ENCODE data around the gene MYO5B.
"Not testable (repeated sequence)": the region's sequence is repeated elsewhere in the genome, so short reads cannot be mapped to it uniquely, and the experiment has no call there.

Gene MYO5B

DNA sequence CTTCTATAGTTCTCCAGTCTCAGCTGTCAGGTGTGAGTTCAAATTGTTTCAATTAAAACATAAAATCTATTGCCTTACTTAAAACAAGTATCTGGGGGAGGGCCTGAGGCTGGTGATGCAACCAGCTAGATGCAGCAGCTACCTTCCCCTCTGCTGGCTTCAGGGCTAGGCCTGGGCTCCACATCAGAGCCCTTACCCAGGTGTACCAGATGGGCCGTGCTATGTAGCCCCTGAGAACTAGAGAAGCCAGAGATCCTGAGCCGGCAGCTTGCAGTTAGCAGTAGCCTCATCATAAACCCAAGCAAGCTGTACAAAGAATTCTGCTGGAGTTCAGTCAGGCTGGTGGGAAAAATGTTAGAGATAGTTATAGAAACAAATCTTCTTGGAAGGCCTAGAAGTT, 284.0 kb downstream of the MYO5B start:
- no peak for DNase-seq

DNA sequence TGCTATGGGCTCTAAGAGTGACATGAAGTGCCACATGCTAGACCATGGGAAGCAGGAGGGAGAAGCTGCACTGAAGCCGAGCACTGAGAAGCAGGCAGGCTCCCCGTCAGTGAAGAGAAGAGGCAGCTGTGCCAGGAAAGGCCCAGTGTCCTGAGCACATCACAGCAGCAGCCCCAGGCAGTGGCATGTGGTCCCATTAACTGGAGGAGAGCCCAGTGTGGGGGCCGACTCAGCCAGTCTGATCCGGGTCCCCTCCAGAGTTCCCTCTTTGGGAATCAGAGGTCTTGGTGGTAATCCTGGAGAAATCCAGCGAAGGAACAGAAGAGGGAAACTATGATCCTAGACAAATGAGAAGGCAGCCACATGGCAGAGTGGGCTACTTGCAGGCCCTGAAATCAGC, 284.9 kb downstream of the MYO5B start:
- DNase-seq: no peak

DNA sequence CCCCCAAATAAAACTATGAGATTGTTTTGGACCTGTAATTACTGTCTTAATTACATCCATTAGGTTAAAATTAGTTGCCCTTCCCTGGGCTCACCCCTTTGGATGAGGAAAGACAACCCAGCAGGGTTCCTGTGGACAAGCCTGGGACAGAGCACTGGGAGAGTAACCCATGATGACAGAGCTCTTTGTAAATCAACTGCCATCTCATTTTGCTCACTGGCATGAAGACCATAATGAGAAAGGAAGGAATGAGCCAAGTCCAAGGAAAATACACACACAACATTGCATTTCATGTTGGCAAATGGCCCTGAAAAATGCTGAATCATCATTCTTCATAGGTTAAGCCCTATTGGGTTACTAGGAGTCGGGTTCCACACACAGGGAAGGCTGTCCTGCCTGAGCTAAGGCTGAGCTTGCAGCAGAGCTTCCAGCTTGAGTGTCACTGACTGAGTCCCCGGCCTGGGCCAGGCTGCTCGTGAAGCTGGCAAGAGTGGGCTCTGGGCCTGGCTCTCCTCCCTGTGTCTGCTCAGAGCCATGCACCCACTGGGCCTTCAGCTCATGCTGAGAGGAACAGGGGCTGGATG, 287.5 kb downstream of the MYO5B start:
- DNase-seq: no peak

DNA sequence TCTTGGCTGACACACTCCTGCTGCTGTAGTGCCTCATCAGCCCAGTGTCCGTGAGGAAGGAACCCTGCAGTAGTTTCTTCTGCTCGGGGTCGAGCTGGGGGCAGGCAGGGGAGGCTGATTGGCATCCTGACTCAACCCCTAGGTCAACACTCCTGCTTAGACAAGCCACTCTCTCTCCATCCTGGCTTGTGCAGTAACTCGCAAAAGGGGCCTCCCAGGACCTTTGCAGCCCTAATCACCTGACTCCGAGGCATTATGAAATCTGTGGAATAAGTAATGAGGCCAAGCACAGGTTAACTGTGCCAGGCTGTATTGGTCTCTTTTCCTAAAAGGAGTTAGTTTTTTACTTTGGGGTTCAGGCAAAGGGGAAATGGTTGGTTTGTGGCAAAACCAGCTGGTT, 289.2 kb downstream of the MYO5B start:
- no peak for DNase-seq

DNA sequence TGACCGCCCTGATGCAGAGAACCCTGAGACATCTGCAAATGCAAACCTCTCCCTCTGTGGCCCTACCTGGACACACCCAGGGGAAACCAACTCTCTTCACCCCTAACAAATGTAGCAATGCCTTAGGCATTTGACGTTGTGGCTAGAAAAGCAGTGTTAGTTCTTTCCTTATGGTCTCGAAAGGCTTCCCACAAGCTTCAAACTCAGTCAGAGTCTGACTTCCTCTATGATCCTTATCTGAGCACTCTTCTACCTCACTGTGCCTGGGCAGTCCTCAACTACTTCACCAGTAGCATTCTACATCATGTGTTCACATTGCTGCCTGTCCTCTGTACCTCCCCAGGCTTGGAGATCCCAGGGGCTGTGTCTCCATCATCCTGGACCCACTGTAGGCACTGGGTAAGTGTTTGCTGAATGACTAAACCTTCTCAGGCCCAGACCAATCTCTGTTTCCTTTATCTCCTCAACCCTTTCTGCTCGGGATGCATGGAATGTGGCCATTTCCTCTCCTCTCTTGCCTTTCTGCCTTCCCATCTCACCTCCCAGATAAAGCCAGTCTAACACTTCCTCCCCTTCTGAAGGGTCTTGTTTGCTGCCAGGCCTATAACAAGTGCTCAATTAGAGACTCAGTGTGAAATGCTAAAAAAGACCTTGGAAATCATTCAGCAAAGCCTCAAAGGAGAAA, 289.9 kb downstream of the MYO5B start:
- DNase-seq: no peak

DNA sequence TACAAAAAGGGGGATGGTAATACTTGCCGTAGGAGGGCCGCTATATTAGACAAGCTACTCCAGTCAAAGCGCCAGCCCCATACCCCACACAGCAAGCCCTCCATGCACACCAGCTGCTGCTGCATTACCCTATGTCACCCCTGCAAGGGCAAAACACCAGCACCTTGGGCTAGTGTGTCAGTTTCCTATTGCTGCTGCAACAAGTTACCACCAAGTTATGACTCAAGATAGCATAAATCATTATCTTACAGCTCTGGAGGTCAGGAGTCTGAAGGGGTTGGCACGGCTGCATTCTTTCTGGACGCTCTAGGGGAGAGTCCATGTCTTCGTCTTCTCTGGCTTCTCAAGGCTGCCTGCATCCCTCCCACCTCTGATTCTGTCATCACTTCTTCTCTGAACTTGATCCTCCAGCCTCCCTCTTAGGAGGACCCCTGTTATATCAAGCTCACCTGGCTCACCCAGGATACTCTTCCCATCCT, 293.0 kb downstream of the MYO5B start:
- no peak for DNase-seq

DNA sequence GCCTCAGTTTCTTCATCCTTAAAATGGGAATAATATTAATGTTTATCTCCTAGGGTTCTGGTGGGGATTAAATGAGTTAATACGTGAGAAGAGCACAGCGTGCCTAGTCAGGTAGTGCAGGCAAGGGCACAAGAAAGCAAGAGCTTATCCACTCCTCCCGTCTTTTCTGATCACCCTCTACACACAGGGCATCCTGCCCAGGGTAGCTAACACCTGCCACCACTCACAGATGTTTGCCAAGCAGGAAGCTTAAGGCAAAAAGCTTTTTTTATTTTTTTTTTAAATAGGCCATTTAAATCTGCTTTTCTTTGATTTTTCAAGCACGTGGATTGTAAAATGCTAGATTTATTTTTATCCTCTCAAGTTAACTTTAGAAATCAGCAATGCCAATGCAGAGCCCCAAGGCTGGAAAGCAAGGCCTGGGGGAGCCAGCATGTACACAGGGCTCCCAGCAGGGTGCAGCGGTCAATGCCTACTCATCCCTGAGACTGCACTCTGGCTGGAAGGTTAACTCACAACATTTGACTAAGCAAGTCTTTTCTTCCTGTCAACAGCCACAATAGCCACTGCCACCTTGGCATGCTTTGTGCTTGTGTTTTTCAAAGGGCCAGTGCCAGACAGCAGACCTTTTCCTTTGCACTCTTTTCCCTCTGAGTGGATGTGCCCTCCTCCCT, 295.2 kb downstream of the MYO5B start:
- DNase-seq: no peak

DNA sequence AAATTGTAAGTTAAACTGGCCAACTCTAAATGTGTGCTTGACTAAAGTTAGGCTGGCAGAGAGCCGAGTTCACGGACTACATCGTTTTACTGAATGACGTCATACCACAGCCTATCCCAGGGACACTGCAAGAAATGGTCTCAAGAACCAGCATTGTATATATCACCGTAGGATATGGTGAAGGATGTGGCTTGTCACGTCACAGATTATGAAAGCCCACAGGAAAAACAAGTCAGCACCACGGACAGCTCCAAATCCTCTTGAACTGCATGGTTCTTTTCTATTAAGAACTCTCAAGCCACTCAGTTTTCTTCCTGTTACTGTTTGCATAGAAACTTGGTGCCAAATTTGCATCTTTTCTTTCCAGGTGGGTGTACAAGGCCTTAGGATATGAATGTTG, 296.5 kb downstream of the MYO5B start:
- DNase-seq: peak; percentile 71

DNA sequence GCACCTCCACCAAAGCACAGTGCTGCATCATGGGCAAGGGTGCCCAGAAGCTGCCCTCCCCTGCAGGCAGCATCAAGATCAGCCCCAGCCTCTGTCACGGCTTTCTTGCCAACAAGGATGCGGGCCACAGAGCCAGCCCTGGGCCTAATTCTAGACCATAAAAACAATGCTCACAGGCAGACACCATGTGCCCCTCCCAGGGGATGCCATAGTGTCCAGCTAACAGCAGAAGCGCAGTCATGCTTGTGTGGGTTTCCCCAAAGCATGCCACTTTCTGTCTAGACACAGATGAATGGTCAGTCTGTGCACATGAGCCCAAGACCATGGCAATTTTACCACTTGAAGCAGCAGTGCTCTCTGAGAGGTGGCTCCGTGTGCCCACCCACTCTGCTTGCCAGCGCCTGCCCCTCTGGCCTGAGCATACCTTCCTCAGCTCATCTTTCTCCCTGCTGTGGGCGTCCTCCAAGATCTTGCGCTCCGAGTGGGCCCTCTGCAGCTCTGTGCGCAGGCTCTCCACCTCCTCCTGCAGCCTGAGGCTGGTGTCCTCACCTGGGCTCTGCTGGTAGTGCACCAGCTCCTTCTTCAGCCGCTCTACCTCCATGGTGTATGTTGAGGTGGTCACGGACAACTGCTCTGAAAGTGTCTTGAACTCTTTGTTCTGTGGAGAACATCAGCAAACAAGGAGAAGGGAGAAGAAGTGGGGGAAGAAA, 300.3 kb downstream of the MYO5B start:
- DNase-seq: no peak

DNA sequence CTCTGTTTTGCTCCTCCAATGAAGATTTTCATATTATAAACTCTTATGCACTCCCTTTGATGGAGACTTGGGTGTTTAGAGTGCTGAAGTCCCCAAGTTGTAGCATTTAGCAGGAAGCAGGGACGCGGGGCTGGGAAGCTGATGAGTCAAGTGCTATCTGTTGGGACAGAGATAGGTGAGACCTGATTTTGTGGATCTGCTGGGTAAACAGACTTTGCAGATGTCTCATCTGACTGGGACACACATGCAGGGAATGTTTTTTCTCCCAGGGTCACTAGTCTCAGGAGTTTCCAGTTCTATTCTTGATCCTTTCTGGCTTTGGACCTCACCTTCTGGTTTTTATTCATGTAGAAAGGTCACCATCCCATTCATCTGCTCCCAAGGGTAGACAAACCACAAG, 301.9 kb downstream of the MYO5B start:
- DNase-seq: no peak

DNA sequence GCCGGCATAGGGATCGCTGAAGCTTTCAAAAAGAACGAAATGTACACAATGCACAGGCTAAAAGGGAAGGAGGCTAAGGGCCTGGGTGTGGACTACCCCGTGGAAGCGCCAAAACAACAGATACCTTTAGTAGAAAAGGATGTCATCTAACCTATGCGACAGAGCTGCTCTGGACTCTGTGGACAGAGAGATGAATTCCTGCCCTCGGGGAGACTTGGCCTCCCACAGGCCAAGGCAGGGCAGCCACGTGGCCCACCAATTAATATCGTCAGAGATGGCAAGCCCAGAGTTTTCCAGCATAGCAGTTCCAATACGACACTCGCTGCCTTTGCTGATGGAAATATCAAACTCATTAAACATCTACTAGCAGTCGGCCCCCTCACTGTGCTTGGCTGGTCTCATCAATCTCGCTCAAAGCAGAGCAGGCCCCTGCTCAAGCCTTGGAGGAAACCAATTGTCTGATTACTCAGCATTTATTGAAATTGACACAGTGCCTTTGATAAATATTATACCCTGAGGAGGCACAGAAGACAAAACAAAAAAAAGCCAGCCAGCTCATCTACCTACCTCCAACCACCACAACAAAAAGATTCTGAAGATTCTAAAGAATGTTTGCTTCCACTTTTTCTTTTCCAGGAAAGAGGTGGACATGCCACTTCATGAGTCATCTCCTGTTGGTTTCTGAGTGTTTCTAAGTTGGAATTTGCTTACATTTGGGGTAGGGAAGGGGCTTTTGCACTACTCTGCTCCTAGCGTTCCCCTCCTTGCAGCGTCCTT, 302.6 kb downstream of the MYO5B start:
- DNase-seq: no peak

DNA sequence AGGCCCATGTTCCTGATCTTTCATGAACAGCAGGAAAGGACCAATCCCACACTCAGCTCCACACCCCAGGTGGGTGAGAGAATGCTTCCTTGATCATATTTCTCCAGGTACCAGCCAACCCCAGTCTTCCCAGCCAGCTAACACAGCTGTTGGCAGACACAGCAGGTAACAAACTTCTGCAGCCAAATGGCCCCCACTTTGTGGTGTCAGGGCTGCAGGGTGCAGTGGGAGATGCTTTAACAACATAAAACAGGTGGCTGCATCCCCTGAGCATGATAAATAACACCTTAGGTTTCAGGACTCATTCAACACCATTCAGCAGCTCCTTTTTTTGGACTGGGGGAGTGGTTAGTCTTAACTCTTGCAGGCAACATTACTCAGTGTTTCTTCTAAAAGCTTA, 304.9 kb downstream of the MYO5B start:
- DNase-seq: no peak

DNA sequence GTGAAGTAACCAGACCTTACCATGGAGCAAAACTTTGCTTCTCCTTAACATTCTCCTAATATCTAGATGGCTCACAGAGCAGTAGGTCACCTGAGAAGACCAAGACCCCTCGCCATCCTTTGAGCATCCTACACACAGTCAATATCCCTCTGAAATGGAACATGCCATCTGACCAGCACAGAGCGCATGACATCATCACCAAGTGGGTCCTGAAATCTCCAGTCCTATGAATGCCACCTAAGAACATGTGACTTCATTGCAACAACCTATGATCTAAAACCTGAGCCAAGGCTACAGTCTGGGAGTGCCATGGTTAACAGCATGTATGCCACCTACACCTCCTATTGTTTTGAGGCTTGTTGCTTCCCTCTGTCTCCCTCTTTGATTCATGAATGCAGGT, 305.4 kb downstream of the MYO5B start:
- DNase-seq: not testable (repeated sequence)

DNA sequence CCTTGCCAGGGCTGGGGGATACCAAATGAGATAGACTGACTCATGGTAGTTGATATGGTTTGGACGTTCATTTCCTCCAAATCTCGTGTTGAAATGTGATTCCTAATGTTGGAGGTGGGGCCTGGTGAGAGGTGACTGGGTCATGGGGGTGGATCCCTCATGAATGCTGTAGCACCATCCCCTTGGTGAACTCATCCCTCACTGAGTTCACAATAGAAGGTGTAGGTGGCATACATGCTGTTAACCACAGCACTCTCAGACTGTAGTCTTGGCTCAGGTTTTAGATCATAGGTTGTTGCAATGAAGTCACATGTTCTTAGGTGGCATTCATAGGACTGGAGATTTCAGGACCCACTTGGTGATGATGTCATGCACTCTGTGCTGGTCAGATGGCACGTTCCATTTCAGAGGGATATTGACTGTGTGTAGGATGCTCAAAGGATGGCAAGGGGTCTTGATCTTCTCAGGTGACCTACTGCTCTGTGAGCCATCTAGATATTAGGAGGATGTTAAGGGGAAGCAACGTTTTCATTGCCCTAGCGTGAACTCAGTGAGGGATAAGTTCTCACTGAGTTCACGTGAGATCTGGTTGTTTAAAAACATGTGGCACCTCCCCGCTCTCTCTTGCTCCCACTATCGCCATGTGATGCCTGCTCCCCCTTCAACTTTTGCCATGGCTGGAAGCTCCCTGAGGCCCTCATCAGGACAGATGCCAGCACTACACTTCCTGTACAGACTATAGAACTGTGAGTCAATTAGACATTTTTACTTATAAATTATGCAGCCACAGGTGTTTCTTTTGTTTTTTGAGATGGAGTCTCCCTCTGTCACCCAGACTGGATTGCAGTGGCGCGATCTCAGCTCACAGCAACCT, 307.8 kb downstream of the MYO5B start:
- no peak for DNase-seq

DNA sequence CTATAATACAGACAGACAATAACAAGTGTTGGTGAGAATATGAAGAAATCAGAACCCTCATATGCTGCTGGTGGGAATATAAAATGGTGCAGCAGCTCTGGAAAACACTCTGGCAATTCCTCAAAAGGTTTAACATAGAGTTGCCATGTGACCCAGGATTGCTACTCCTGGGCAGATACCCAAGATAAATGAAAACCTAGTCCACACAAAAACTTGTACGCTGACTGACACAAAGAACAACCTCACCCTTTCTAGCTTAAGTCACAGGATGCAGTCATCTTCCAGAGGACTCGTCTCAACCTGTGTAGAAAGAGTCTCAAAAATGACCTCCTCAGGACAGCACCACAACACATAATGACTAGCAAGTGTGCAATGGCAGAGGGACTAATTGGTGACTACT, 310.0 kb downstream of the MYO5B start:
- DNase-seq: no peak

DNA sequence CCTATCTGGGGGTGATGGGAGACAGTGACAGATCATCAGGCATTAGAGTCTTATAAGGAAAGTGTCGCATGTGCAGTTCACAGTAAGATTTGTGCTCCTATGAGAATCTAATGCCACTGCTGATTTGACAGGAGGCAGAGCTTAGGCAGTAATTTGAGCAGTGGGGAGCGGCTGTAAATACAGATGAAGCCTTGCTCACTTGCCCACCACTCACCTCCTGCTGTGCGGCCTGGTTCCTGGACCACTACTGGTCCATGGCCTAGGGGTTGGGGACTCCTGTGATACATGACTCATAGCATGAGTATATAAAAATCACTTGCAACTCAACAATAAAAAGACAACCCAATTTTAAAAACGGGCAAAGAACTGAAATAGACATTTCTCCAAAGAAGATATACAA, 310.5 kb downstream of the MYO5B start:
- no peak for DNase-seq

DNA sequence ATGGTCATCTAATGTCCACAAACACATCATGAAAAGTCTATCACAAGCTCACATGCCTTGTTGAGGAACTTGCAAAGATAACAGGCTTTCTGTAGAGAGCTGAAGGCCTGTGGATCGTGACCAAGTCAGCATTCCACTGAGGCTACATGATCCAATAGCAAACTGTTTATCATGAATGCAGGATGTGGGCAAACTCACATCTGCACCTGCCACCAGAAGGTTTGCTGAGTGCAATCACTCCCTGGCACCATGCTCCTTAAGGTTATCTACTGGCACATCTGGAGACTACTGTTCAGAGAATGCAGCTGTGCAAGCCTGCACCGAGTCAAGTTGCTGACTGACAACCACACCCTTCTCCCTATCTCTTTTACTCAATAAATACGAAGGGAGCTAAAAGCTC, 314.3 kb downstream of the MYO5B start:
- no peak for DNase-seq

DNA sequence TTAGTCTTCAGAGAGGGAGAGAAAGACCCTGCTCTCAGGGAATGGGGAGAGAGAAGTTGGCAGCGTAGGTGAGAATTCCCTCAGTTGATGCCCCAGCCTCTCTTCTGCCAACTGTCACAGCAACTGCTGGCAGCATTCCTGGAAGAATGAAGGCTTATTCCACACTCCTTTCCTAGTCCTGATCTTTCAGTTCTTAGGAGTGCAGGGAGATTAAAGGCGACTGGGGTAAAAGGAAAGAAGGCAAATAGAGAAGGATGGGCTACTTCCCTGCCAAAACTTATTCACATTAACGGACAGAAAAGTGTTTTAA, 315.7 kb downstream of the MYO5B start:
- no peak for DNase-seq

DNA sequence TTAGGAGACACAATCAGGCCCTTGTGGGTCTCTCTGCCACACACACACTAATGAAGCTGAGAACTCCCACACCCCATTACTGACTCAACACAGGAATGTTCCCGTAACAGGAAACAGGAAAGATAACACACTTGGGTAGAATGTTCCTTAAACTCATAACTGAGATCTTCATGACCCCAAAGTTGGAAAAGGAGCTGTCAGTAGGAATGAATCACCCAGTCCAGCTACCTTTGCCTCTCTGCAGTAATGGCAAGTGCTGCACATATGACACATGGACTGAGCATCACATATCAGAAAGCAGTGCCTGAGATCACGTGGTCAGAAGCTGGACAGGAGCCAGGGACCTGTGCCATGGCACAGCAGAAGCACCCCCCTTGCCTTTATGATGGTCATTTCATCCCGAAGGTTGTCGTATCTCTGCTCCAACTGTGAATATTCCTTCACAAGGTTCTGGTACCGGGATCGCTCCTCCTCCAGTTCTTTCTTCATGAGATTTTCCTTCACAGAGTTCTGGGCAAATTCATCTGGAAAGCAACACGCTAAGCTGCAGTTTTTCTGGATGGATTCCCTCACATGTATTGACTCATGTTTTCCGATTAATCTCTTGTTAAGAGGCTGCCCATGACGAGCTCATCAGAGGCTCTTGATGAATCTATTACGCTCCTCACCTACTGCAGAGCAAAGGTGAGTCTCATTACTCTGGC, 316.2 kb downstream of the MYO5B start:
- DNase-seq: no peak

DNA sequence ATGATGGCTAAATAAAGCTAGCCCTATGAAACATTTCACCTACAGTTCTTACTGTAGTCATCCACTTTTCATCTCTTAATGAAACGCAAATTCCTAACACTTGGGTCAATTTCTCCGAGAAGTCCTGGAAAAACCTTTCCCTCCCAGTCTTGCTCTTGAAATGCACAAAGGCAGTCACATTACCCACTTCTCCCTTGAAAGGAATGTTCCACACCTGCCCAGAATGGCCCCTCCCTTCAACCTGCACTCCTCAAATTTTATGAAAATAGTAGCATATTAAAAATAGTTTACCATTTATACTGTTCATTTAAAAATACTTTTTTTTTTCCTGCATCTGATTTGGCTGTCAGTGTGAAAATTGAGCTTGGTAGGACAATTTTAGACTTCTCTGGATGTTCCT, 316.9 kb downstream of the MYO5B start:
- no peak for DNase-seq

DNA sequence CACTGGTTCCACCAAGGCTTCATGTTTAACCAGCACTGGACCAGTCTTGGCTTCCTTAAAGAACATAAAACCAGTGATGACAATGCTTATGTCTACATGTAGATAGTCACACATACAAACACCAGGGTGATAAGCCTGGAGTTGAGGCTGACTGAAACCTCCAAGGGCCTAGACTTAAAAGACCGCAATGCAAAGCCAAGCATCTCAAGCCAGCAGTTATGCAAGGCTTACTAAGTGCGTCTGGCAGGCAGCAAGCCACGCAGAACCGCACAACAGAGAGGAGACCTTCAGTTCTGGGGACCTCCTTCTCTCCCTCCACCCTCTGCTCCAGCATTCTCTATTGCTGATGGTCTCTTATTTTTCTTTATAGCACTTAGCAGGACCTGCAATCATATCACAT, 318.4 kb downstream of the MYO5B start:
- no peak for DNase-seq

DNA sequence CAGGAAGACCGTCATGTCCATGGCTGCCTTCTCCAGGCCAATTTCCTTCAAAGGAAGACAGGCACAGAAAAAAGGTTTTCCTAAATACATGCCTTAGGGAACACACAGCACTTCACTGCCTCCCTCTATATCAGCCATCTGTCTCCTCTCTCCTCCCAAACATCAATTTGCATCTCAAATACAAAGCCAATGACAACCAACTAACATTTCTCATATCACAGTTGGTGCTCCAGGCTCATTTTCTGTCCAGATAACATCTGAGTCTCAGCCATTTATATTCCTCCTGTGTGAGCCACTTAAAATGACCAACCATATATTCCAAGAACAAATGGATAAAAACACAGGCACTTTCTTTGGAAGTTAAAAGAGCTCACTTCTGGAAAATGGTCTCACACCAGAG, 319.2 kb downstream of the MYO5B start:
- no peak for DNase-seq

Measured in CD4-positive, alpha-beta T cell treated with Interleukin-17A for 4 hours (primary cell).